Aortic smooth muscle cell (primary cell): ENCODE results near the gene COQ6. TPM values are rescaled to one million over a fixed set of nuclear protein-coding genes. Genes with fewer than 3 reads are reported as not detected.

ENCODE experiments used
- total RNA-seq: library from RNA; depleted of rRNA; stranded (reverse); fragments of >200 nt; gene quantifications from 2 replicates; pipeline ENCODE4 v1.2.3, GENCODE V29; 2014

The COQ6 gene
- total RNA-seq, result 16.6 and 21.0 TPM in 2 replicates

DNA sequence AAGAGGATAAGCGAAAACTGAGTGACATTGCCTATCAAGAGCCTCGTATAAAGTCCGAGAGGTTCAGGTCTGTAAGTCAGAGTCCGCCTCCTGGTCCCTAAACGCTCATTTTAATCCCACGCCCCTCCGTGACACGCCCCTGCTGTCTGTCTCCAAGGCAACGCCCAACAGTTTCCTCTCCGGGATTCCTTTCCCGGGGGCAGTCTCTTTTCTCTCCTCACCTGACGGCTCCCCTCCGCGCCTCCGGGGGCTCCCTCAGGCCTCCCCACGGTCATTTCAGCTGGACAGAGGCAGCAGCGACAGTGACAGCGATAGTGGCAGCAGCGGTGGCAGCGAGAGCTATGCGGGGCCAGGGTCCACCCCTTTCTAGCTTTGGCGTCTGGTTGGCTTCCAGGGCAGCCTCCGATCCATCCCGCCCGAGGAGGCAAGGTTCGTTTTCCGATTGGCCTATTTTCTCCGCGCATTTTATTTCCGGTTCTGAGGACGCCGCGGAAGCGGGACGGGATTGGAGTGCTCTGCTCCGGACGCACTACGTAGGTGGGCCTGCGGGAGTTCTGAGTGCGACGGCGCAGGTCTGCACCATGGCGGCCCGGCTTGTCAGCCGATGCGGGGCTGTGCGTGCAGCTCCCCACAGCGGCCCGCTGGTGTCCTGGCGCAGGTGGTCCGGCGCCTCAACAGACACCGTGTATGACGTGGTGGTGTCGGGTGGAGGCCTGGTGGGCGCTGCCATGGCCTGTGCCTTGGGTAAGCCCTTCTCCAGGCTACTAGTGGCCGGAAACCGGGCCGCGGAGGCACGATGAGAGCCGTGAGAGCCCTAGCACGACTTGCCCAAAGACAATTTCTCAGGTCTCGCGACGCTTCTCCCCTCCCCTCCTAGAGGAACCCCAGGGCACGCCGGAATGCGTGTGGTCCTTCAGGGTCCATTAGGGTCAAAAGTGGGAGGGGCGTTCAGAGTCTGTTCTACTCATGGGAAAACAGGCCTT lies at the start of gene COQ6, which contains the start of gene FAM161B:
TSS of gene COQ6 (plus strand) at position 551 of the 983 bp plus-strand sequence. CDS start at position 582, 31 bp downstream.
TSS of gene FAM161B (minus strand) at position 343 of the 983 bp plus-strand sequence. CDS start at position 275, 68 bp downstream.

Other genes starting within 250 kb of the COQ6 start
- gene PNMA1, start 235.9 kb upstream of the COQ6 start, total RNA-seq, result 14.9 and 20.1 TPM in 2 replicates
- 5.8 and 6.6 TPM in 2 replicates for gene PTGR2, start 98.5 kb upstream of the COQ6 start, total RNA-seq
- 71.4 and 71.6 TPM in 2 replicates for gene ZNF410, start 63.4 kb upstream of the COQ6 start, total RNA-seq
- gene FAM161B, start 208 bp upstream of the COQ6 start, total RNA-seq, result 4.2 TPM in 2 replicates
- gene ENTPD5, start 69.0 kb downstream of the COQ6 start, total RNA-seq, result 9.2 and 11.4 TPM in 2 replicates
- 7.8 and 9.3 TPM in 2 replicates for gene BBOF1, start 69.0 kb downstream of the COQ6 start, total RNA-seq
- gene ALDH6A1, start 134.2 kb downstream of the COQ6 start, total RNA-seq, result 21.0 and 26.8 TPM in 2 replicates
- 8.6 and 9.5 TPM in 2 replicates for gene LIN52, start 134.7 kb downstream of the COQ6 start, total RNA-seq